SU-DHL-6 (cell line): Measurements from ENCODE around the gene AGAP1.

Experiments
- H2AFZ ChIP-seq: fragments of 200-600 bp; sonication (generic); 2 replicates; pipeline ENCODE4 v1.6.1; 2014; ENCODE audit warnings: low read depth, mild to moderate bottlenecking, moderate library complexity, mixed read lengths, antibody characterized with exemption, low read length; ENCODE audit not compliant: severe bottlenecking
- H3F3A ChIP-seq: fragments of 200-600 bp; shearing (Covaris generic); 2 replicates; pipeline ENCODE4 v1.6.0; 2016; ENCODE audit warnings: antibody characterized with exemption, mild to moderate bottlenecking; ENCODE audit not compliant: insufficient read depth
- H3K27ac ChIP-seq: fragments of 200-600 bp; sonication (generic); 2 replicates; pipeline ENCODE4 v1.5.1; 2016; ENCODE audit warnings: low read depth, mild to moderate bottlenecking, low read length, moderate library complexity, mixed read lengths
- H3K27me3 ChIP-seq: fragments of 200-600 bp; sonication (generic), shearing (Covaris generic); 2 replicates; pipeline ENCODE4 v1.6.0; 2014; ENCODE audit warnings: mild to moderate bottlenecking, low read length
- H3K36me3 ChIP-seq: fragments of 200-600 bp; sonication (generic); 2 replicates; pipeline ENCODE4 v1.6.1; 2014; ENCODE audit warnings: mild to moderate bottlenecking, low read length, mixed read lengths
- H3K4me2 ChIP-seq: fragments of 300-600, 200-600 bp; shearing (Covaris generic), sonication (generic); 2 replicates; pipeline ENCODE4 v1.6.0; 2014; ENCODE audit warnings: low read length, low read depth, mild to moderate bottlenecking; ENCODE audit not compliant: poor library complexity, severe bottlenecking
- H3K4me3 ChIP-seq: fragments of 200-600 bp; sonication (generic); 2 replicates; pipeline ENCODE4 v1.5.1; 2014; ENCODE audit warnings: antibody characterized with exemption, low read length, mild to moderate bottlenecking, mixed read lengths; ENCODE audit not compliant: insufficient read depth, poor library complexity, severe bottlenecking
- H3K79me2 ChIP-seq: fragments of 200-600 bp; sonication (generic); 2 replicates; pipeline ENCODE4 v1.6.1; 2014; ENCODE audit warnings: mild to moderate bottlenecking, low read length, moderate library complexity; ENCODE audit not compliant: insufficient read depth
- H3K9ac ChIP-seq: fragments of 200-600 bp; sonication (generic); 2 replicates; pipeline ENCODE4 v1.7.0; 2014; ENCODE audit warnings: mild to moderate bottlenecking, low read length
- H3K9me2 ChIP-seq: fragments of 200-600 bp; sonication (generic); replicated peaks from 2 replicates; pipeline ENCODE4 v1.6.1; 2014; ENCODE audit warnings: low read length; ENCODE audit not compliant: insufficient read depth
- H3K9me3 ChIP-seq: fragments of 200-600 bp; sonication (generic); 2 replicates; pipeline ENCODE4 v1.6.1; 2014; ENCODE audit warnings: low read length, mixed read lengths; ENCODE audit not compliant: insufficient read depth
- H4K20me1 ChIP-seq: fragments of 200-600 bp; sonication (generic); 2 replicates; pipeline ENCODE4 v1.6.1; 2014; ENCODE audit warnings: low read depth, mild to moderate bottlenecking, antibody characterized with exemption, low read length, moderate library complexity, mixed read lengths
- EZH2phosphoT487 ChIP-seq: fragments of 200-600 bp; sonication (generic), shearing (Covaris generic); conservative IDR thresholded peaks from 2 replicates; pipeline ENCODE4 v1.6.1; 2018; ENCODE audit warnings: mild to moderate bottlenecking, antibody characterized with exemption, low read length, moderate library complexity, mixed read lengths
- TF ChIP-seq, protein P1 (sequence below): fragments of 200-600 bp; sonication (generic); IDR thresholded peaks from one replicate; pipeline ENCODE4 v1.5.1; 2017; ENCODE audit warnings: antibody characterized with exemption, mild to moderate bottlenecking, low read length, moderate library complexity; ENCODE audit not compliant: insufficient read depth, poor library complexity, severe bottlenecking

AGAP1 gene

DNA sequence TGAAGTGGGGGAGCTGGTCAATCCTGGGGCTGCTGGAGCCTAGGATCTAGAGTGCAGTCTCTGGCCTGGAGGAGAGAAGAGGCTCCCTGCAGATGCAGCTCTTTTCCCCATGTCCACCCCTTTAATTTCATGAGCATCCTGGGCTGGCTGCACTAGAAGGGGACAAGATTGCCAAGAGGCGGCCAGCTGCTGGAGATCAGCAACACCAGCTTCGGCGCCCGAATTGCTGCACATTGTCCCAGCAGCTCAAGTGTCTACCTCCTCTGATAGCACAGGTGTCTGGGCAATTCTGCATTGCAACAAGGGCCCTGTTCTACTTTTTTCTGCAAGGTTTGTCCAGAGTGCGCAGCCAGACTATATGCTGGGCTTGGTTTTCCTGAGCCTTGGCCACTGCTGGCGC lies 125.7 kb downstream of the AGAP1 start:
- Histone ChIP-seq H3K9me2 (no peaks in the 10 kb centered on the region), H2AFZ (no peak overlapping the region), H3K27ac (no peak overlapping the region), H3K4me3 (no peak overlapping the region), H4K20me1 (no peaks in the 10 kb centered on the region), H3F3A (no peaks in the 10 kb centered on the region), H3K79me2 (no peaks in the 10 kb centered on the region), H3K4me2 (no peak overlapping the region), H3K9me3 (no peaks in the 10 kb centered on the region), H3K27me3 (no peaks in the 10 kb centered on the region), H3K9ac (no peak overlapping the region), H3K36me3 (no peaks in the 10 kb centered on the region)
- TF ChIP-seq, protein P1, sequence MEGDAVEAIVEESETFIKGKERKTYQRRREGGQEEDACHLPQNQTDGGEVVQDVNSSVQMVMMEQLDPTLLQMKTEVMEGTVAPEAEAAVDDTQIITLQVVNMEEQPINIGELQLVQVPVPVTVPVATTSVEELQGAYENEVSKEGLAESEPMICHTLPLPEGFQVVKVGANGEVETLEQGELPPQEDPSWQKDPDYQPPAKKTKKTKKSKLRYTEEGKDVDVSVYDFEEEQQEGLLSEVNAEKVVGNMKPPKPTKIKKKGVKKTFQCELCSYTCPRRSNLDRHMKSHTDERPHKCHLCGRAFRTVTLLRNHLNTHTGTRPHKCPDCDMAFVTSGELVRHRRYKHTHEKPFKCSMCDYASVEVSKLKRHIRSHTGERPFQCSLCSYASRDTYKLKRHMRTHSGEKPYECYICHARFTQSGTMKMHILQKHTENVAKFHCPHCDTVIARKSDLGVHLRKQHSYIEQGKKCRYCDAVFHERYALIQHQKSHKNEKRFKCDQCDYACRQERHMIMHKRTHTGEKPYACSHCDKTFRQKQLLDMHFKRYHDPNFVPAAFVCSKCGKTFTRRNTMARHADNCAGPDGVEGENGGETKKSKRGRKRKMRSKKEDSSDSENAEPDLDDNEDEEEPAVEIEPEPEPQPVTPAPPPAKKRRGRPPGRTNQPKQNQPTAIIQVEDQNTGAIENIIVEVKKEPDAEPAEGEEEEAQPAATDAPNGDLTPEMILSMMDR = no peak
- TF ChIP-seq EZH2phosphoT487 = no peak

DNA sequence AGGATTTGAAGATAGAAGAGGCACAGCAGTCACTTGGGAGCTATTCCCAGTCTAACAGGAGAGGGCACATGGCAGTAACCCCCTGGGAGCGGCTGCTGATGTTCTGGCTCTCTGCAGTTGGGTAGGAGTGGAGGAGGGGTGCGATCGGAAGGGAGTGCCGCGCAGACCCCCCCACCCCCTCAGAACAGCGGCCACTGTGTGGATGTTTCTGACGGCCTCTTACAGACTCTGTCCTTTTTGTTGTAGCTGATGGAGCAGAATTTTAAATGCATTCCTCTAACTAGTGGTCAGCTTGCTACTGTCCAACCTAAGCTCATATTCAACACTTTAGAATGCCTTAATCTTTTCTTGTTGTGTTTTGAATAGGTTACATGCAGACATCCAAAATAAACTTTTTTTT lies 127.9 kb downstream of the AGAP1 start:
- no peak overlapping the region for H2AFZ ChIP-seq
- H4K20me1 ChIP-seq = no peaks in the 10 kb centered on the region
- H3K36me3 ChIP-seq = no peaks in the 10 kb centered on the region
- H3K9me2 ChIP-seq = no peaks in the 10 kb centered on the region
- no peak overlapping the region for H3K4me2 ChIP-seq
- no peaks in the 10 kb centered on the region for H3K9me3 ChIP-seq
- H3F3A ChIP-seq = no peaks in the 10 kb centered on the region
- no peaks in the 10 kb centered on the region for H3K27me3 ChIP-seq
- no peaks in the 10 kb centered on the region for H3K79me2 ChIP-seq
- H3K9ac ChIP-seq = no peak overlapping the region
- H3K27ac ChIP-seq = no peak overlapping the region
- TF ChIP-seq, protein P1 = no peak
- TF ChIP-seq EZH2phosphoT487 = no peak
- H3K4me3 ChIP-seq = no peak overlapping the region

DNA sequence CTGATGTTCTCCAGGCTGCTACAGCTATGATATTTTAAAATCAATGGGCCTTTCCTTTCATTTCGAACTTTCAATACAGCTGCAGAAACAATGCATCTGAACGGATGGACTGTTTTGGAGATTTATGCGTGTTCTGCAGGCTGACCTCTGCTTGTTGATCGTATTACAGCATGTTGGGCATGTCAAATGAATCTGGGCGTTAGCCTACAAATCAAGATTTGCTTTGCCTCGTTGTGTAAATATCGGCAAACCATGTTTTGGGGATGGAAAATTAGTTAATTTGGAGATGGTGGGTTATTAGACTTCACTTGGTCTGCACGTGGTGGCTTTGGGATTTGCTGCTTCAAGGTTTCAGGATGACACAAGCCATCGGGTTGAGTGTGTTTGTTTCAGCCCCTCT lies 129.3 kb downstream of the AGAP1 start:
- no peaks in the 10 kb centered on the region for H3K27me3 ChIP-seq
- no peak overlapping the region for H3K27ac ChIP-seq
- H3K9me3 ChIP-seq = no peaks in the 10 kb centered on the region
- no peaks in the 10 kb centered on the region for H3F3A ChIP-seq
- no peak overlapping the region for H2AFZ ChIP-seq
- no peak overlapping the region for H3K9ac ChIP-seq
- H3K4me2 ChIP-seq = no peak overlapping the region
- no peak overlapping the region for H3K4me3 ChIP-seq
- H3K79me2 ChIP-seq = no peaks in the 10 kb centered on the region
- no peaks in the 10 kb centered on the region for H4K20me1 ChIP-seq
- TF ChIP-seq, protein P1 = no peak
- TF ChIP-seq EZH2phosphoT487 = no peak
- no peaks in the 10 kb centered on the region for H3K9me2 ChIP-seq
- no peaks in the 10 kb centered on the region for H3K36me3 ChIP-seq

DNA sequence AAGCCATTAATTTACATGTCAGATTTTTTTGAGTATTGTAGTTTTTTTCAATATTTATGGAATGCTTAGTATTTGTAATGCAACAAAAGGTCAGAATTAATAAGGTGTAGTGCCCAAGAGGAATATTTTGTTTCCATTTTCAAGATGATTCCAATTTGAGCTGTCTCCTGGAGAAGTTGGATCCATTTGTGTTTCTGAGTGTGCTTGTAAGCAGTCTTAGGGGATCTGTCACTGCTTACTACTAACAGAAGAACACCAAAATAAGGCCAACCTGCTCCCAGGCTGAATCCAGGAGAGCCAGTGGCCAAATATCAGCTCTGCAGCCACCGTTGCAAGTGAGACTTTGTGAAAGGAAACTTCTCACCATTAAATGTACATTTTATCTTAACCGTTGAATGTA lies 129.9 kb downstream of the AGAP1 start:
- Histone ChIP-seq H3K9me3 (no peaks in the 10 kb centered on the region), H3F3A (no peaks in the 10 kb centered on the region), H3K9ac (no peak overlapping the region), H3K36me3 (no peaks in the 10 kb centered on the region), H3K4me2 (no peak overlapping the region), H2AFZ (no peak overlapping the region), H3K27me3 (no peaks in the 10 kb centered on the region), H3K79me2 (no peaks in the 10 kb centered on the region), H3K9me2 (no peaks in the 10 kb centered on the region), H3K27ac (no peak overlapping the region), H3K4me3 (no peak overlapping the region), H4K20me1 (no peaks in the 10 kb centered on the region)
- TF ChIP-seq, protein P1 = no peak
- TF ChIP-seq EZH2phosphoT487 = no peak
